CD4-positive, alpha-beta T cell (primary cell): Measurements from ENCODE around the gene ZCWPW1. TPM values are rescaled to one million over a fixed set of nuclear protein-coding genes. Genes with fewer than 3 reads are reported as not detected.

Source experiments
- ATAC-seq: fragments of 200-7000 bp; cut with Tn5 transposase; one replicate; pipeline ENCODE4 v1.10.0; 2022; ENCODE audit warnings: mild to moderate bottlenecking; ENCODE audit not compliant: poor library complexity
- CTCF ChIA-PET: fragments of 350-600 bp; sonication (Branson Sonifier 250); formaldehyde crosslinking; loops from one replicate; lab custom pipeline; 2021; ENCODE audit warnings: antibody characterized with exemption, inconsistent platforms; lab: Charles Lee
- POLR2A ChIA-PET: fragments of 350-600 bp; sonication (Branson Sonifier 250); formaldehyde crosslinking; loops from one replicate; lab custom pipeline; 2021; ENCODE audit warnings: antibody characterized with exemption, inconsistent platforms; lab: Charles Lee
- DNase-seq, 14 experiments: peaks; one replicate each; pipeline ENCODE4 v3.0.0-alpha.2; 2013 to 2020; ENCODE audit warnings: mixed read lengths in 2 of 14
- H3K27ac ChIP-seq, 2 donors: one replicate each; pipeline versions ENCODE4 v1.5.1 to v1.7.0; 2013; ENCODE audit warnings: low read length in 2 of 2, low read depth in 1 of 2, mild to moderate bottlenecking in 1 of 2
- H3K27me3 ChIP-seq, 2 experiments: 1 replicate in 1 of 2; 2 replicates in 1 of 2; pipeline versions ENCODE4 v1.6.1 to v1.7.0; 2013; ENCODE audit warnings: low read length in 2 of 2, control low read depth in 1 of 2, mild to moderate bottlenecking in 1 of 2, moderate library complexity in 1 of 2; ENCODE audit not compliant: insufficient read depth in 2 of 2, control insufficient read depth in 1 of 2
- H3K36me3 ChIP-seq: one replicate; pipeline ENCODE4 v1.6.1; 2013; ENCODE audit warnings: low read length, control low read depth; ENCODE audit not compliant: insufficient read depth
- H3K4me1 ChIP-seq: one replicate; pipeline ENCODE4 v1.6.1; 2013; ENCODE audit warnings: low read length, control low read depth; ENCODE audit not compliant: insufficient read depth
- H3K4me3 ChIP-seq: one replicate; pipeline ENCODE4 v1.5.1; 2013; ENCODE audit warnings: mild to moderate bottlenecking, low read length, moderate library complexity
- H3K9me3 ChIP-seq, 2 experiments: 1 replicate in 1 of 2; 2 replicates in 1 of 2; pipeline versions ENCODE4 v1.6.1 to v1.7.0; 2013; ENCODE audit warnings: low read length in 2 of 2, mild to moderate bottlenecking in 2 of 2, control low read depth in 1 of 2, moderate library complexity in 1 of 2; ENCODE audit not compliant: control insufficient read depth in 1 of 2, insufficient read depth in 1 of 2
- H3K27ac Mint-ChIP-seq: one replicate; pipeline ENCODE4 v1.8.0; 2020; ENCODE audit warnings: mixed read lengths
- H3K27me3 Mint-ChIP-seq: one replicate; pipeline ENCODE4 v1.8.0; 2021; ENCODE audit warnings: mixed read lengths
- H3K36me3 Mint-ChIP-seq: one replicate; pipeline ENCODE4 v1.8.0; 2021; ENCODE audit warnings: low read depth, mixed read lengths
- H3K4me1 Mint-ChIP-seq: one replicate; pipeline ENCODE4 v1.8.0; 2021; ENCODE audit warnings: low read depth, mixed read lengths
- H3K4me3 Mint-ChIP-seq: one replicate; pipeline ENCODE4 v1.8.0; 2020; ENCODE audit warnings: mild to moderate bottlenecking, mixed read lengths
- H3K9me3 Mint-ChIP-seq: one replicate; pipeline ENCODE4 v1.8.0; 2020; ENCODE audit warnings: mixed read lengths
- CTCF ChIP-seq: fragments of 200-600 bp; IDR thresholded peaks from one replicate; pipeline ENCODE4 v1.8.0; 2022; ENCODE audit warnings: antibody characterized with exemption, mild to moderate bottlenecking
- intact Hi-C, 2 experiments: fragments of 100-400 bp; cut with DNase I in 1 of 2; cut with micrococcal nuclease in 1 of 2; formaldehyde crosslinking; loops; one replicate each; pipeline versions ENCODE4 v1.15.1 to v1.9.0; 2023 to 2025; cut with DNase I, micrococcal nuclease
- total RNA-seq, 174 experiments: library from RNA in 2 of 174; stranded (reverse) in 2 of 174; gene quantifications; one replicate each; pipeline ENCODE4 v1.2.3 and lab custom pipeline; 2021 to 2026

The ZCWPW1 gene
- total RNA-seq, 2 experiments from 2014 or later = 4.4 to 6.5 TPM

- Histone ChIP-seq H3K9me3 (no peaks in the 10 kb centered on the region), H3K4me1 (no peaks in the 10 kb centered on the region), H3K27me3 (no peaks in the 10 kb centered on the region), H3K27ac (no peak overlapping the region), H3K4me3 (no peak overlapping the region), H3K36me3 (no peaks in the 10 kb centered on the region)
- H3K27ac Mint-ChIP-seq = no peak overlapping the region
- no peaks in the 10 kb centered on the region for H3K27me3 Mint-ChIP-seq
- ChIA-PET CTCF (no interaction called here), POLR2A (no interaction called here)
- ATAC-seq (no peak), DNase-seq (no peak)
- H3K4me3 Mint-ChIP-seq = no peak overlapping the region
- no peak for TF ChIP-seq CTCF
- no peaks in the 10 kb centered on the region for H3K9me3 Mint-ChIP-seq
- no peaks in the 10 kb centered on the region for H3K4me1 Mint-ChIP-seq
- H3K36me3 Mint-ChIP-seq = no peaks in the 10 kb centered on the region
- intact Hi-C loops = no loop called here
Observed at GRCh38 chr7:100413346-100413745, 15.2 kb downstream of the ZCWPW1 start.

DNA sequence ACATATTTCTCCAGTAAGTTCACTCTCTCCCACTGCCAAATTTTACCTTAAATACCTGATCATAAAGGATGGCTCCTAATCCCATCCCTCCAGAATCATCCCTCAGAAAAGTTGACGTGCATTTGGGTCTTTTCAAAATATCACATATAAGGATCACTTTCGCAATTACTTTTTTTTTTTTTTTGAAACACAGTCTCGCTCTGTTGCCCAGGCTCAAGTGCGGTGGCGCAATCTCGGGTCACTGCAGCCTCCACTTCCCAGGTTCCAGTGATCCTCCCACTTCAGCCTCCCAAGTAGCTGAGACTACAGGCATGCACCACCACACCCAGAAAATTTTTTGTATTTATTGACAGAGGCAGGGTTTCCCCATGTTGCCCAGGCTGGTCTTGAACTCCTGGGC lies 17.4 kb downstream of the ZCWPW1 start:
- Histone ChIP-seq H3K4me1 (peaks cover 5% of the 10 kb centered on the region), H3K36me3 (no peaks in the 10 kb centered on the region)
- CTCF ChIA-PET = no interaction called here

GRCh38 chr7:100407285-100408180 lies 21.0 kb downstream of the ZCWPW1 start:
- peaks cover 3% of the 10 kb centered on the region for H3K4me1 Mint-ChIP-seq
- no peaks in the 10 kb centered on the region for H3K36me3 ChIP-seq
- no peaks in the 10 kb centered on the region for H3K9me3 Mint-ChIP-seq
- ChIA-PET CTCF (interaction anchor here (0.6 to 1.6 kb wide), 12 partner anchors 12 to 276 kb away, joined by 3 to 6 read pairs (median 4); partner anchors contain the start of gene ZCWPW1), POLR2A (interaction anchor here (0.7 to 1.6 kb wide), 8 partner anchors 21 to 307 kb away, joined by 3 to 9 read pairs (median 4); partner anchors contain the start of genes AP4M1, FBXO24, LAMTOR4 and LRCH4)
- no peaks in the 10 kb centered on the region for H3K27me3 ChIP-seq
- H3K36me3 Mint-ChIP-seq = peaks cover 7% of the 10 kb centered on the region
- no peaks in the 10 kb centered on the region for H3K27me3 Mint-ChIP-seq
- peak; percentile 93 for ATAC-seq
- H3K27ac ChIP-seq = no peak overlapping the region
- intact Hi-C loops = loop anchor here (1.0 to 5.0 kb wide), 4 partner anchors 215 to 430 kb away; partner anchors contain the start of gene AZGP1 (in 1 of the 2)
- no peak overlapping the region for H3K27ac Mint-ChIP-seq
- H3K9me3 ChIP-seq = no peaks in the 10 kb centered on the region
- TF ChIP-seq CTCF = peak; percentile 67
- no peak overlapping the region for H3K4me3 Mint-ChIP-seq
- H3K4me3 ChIP-seq = no peak overlapping the region
- DNase-seq = peak in 9 of 14 experiments; percentile 11 to 81 (median 31)
- peaks cover 5% of the 10 kb centered on the region for H3K4me1 ChIP-seq

More for the DNA sequence above, 17.4 kb downstream of the ZCWPW1 start:
- no peak for ATAC-seq
- intact Hi-C loops = no loop called here
- H3K9me3 ChIP-seq = no peaks in the 10 kb centered on the region
- H3K4me3 Mint-ChIP-seq = no peak overlapping the region
- no peaks in the 10 kb centered on the region for H3K27me3 ChIP-seq
- POLR2A ChIA-PET = interaction anchor here (1.1 kb wide), 1 partner anchor 18 kb away, joined by 4 read pairs; the partner anchor contains the start of gene MEPCE
- H3K27ac ChIP-seq = no peak overlapping the region
- no peak overlapping the region for H3K4me3 ChIP-seq
- TF ChIP-seq CTCF = no peak
- DNase-seq = no peak
- H3K36me3 Mint-ChIP-seq = no peaks in the 10 kb centered on the region
- no peaks in the 10 kb centered on the region for H3K9me3 Mint-ChIP-seq
- no peaks in the 10 kb centered on the region for H3K27me3 Mint-ChIP-seq
- H3K27ac Mint-ChIP-seq = no peak overlapping the region
- peaks cover 3% of the 10 kb centered on the region for H3K4me1 Mint-ChIP-seq
